ENCODE results near the gene KLHDC1. TPM values are rescaled to one million over a fixed set of nuclear protein-coding genes. Genes with fewer than 3 reads are reported as not detected.

KLHDC1 gene
- total and polyA plus RNA-seq, 5 donors: 5.3 to 14.5 (median 10.7) TPM

DNA sequence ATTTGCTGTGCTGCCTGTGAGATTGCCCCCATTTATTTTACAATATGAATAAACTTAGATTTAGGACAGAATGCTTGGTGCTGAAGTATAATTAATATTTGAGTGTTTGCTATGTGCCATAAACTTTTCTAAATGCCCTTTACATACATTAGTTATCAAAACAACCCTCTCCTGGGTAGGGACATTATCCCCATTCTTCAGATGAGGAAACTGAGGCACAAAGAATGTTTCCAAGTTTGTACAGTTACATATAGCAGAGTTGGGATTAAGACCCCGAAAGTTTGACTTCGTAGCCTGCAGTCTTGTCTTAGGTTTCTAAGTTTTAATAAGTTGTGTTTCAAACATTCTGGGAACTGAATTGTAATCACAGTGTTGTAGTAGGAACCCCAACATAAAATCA, 93.4 kb downstream of the KLHDC1 start:
- Histone ChIP-seq H3K9me3 (ENCODE audit: control insufficient read depth, low read length) (no peaks in the 10 kb centered on the region), H3K4me1 (ENCODE audit: control insufficient read depth, insufficient read depth, low read length) (no peaks in the 10 kb centered on the region), H3K27ac (ENCODE audit: low read length) (no peak overlapping the region), H3K27me3 (ENCODE audit: control insufficient read depth, insufficient read depth) (no peaks in the 10 kb centered on the region), H3K4me3 (ENCODE audit: low read length) (no peak overlapping the region)
- WGBS: 98% methylated on average over 2 of the region's 2 CpGs
- intact Hi-C loops (cut with DNase I): loop anchor here in 3 of 4 donors (10.0 kb wide), 2 partner anchors 48 to 58 kb away; no protein-coding TSS in a partner anchor
- ATAC-seq (no peak), DNase-seq (no peak)

DNA sequence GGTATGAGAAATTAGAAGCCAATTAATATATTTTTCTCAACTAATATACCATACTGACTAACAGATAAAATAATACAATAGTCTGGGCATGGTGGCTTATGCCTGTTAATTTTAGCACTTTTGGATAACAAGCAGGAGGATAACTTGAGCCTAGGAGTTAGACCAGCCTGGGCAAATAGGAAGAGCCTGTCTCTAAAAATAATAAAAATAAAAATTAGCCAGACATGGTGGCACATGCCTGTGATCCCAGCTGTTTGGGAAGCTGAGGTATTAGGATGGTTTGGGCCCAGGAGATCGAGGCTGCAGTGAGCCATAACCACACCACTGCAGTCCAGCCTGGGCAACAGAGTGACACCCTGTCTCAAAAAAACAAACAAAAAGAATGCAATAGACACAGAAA, 99.7 kb downstream of the KLHDC1 start:
- no peak for ATAC-seq
- DNase-seq: no peak
- no peak overlapping the region for H3K27ac ChIP-seq (ENCODE audit: low read length)
- intact Hi-C loops (cut with DNase I): no loop called here
- no peaks in the 10 kb centered on the region for H3K4me1 ChIP-seq (ENCODE audit: control insufficient read depth, insufficient read depth, low read length)
- WGBS: 0% methylated on average over 1 of the region's 1 CpG
- no peaks in the 10 kb centered on the region for H3K27me3 ChIP-seq (ENCODE audit: control insufficient read depth, insufficient read depth)
- H3K9me3 ChIP-seq (ENCODE audit: control insufficient read depth, low read length): no peaks in the 10 kb centered on the region
- H3K4me3 ChIP-seq (ENCODE audit: low read length): no peak overlapping the region

DNA sequence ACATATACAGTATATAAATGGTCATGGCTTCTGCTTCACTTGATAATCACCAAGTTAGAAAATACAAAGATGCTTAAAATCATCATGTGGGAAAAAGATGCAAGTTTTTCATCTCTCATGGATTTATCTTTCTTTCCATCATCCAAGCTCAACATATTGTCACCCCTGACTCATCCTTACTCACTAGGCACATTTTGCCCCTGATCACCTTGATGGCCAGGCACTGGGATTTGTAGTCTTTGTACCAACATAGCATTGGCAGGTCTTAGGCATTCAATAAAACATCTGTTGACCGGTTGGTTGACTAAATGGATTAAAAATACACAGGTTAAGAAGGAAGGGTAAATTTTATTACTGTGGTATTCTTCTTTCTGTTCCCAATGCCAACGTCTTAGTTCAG, 103.1 kb downstream of the KLHDC1 start:
- Histone ChIP-seq H3K27ac (ENCODE audit: low read length) (no peak overlapping the region), H3K4me3 (ENCODE audit: low read length) (no peak overlapping the region), H3K9me3 (ENCODE audit: control insufficient read depth, low read length) (no peaks in the 10 kb centered on the region), H3K27me3 (ENCODE audit: control insufficient read depth, insufficient read depth) (no peaks in the 10 kb centered on the region), H3K4me1 (ENCODE audit: control insufficient read depth, insufficient read depth, low read length) (no peaks in the 10 kb centered on the region)
- ATAC-seq (no peak), DNase-seq (no peak)
- WGBS: 87% methylated on average over 2 of the region's 2 CpGs
- intact Hi-C loops (cut with DNase I): no loop called here

Other genes with a start within 250 kb of the KLHDC1 start
- gene RPS29, start 106.7 kb upstream of the KLHDC1 start, total RNA-seq: 100 to 1,000 TPM; 827 to 988 (median 890) TPM
- 1,306 TPM for gene RPS29, start 106.7 kb upstream of the KLHDC1 start, polyA plus RNA-seq
- gene LRR1, start 94.2 kb upstream of the KLHDC1 start, total RNA-seq: 1 to 10 TPM; 5.3 to 7.5 (median 6.5) TPM
- gene LRR1, start 94.2 kb upstream of the KLHDC1 start, polyA plus RNA-seq: 3.5 TPM
- 100 to 1,000 TPM; 153 to 180 (median 167) TPM for gene RPL36AL, start 72.5 kb upstream of the KLHDC1 start, total RNA-seq
- gene RPL36AL, start 72.5 kb upstream of the KLHDC1 start, polyA plus RNA-seq: 315 TPM
- gene MGAT2, start 72.3 kb upstream of the KLHDC1 start, total RNA-seq: 10 to 100 TPM; 14.4 to 22.1 (median 16.3) TPM
- 12.0 TPM for gene MGAT2, start 72.3 kb upstream of the KLHDC1 start, polyA plus RNA-seq
- 1 to 10 TPM; 5.3 to 7.1 (median 6.1) TPM for gene DNAAF2, start 57.9 kb upstream of the KLHDC1 start, total RNA-seq
- gene DNAAF2, start 57.9 kb upstream of the KLHDC1 start, polyA plus RNA-seq: 6.0 TPM
- 1 to 10 TPM in 3 of 4 donors, under 1 TPM in 1; 0.59 to 2.0 (median 1.6) TPM for gene POLE2, start 4.9 kb upstream of the KLHDC1 start, total RNA-seq
- 0.81 TPM for gene POLE2, start 4.9 kb upstream of the KLHDC1 start, polyA plus RNA-seq
- 10 to 100 TPM; 71.5 to 91.9 (median 74.1) TPM for gene KLHDC2, start 75.0 kb downstream of the KLHDC1 start, total RNA-seq
- gene KLHDC2, start 75.0 kb downstream of the KLHDC1 start, polyA plus RNA-seq: 77.3 TPM
- 10 to 100 TPM; 47.0 to 54.4 (median 51.7) TPM for gene NEMF, start 159.7 kb downstream of the KLHDC1 start, total RNA-seq
- gene NEMF, start 159.7 kb downstream of the KLHDC1 start, polyA plus RNA-seq: 27.0 TPM
- 10 to 100 TPM; 25.3 to 34.6 (median 28.2) TPM for gene ARF6, start 200.0 kb downstream of the KLHDC1 start, total RNA-seq
- 16.5 TPM for gene ARF6, start 200.0 kb downstream of the KLHDC1 start, polyA plus RNA-seq

Measured in right cardiac atrium (tissue), 5 donors.